Suprapubic skin (tissue), 4 donors: ENCODE measurements around the gene KIF12.

Source experiments
- EP300 ChIP-seq: sonication (generic); formaldehyde crosslinking; IDR thresholded peaks from one replicate; pipeline ENCODE4 v1.6.1; 2017; ENCODE audit warnings: antibody characterized with exemption
- POLR2A ChIP-seq, 2 donors: fragments of 450-650 bp; IDR thresholded peaks; one replicate each; pipeline ENCODE4 v1.6.1; 2017; ENCODE audit warnings: antibody characterized with exemption in 2 of 2, mild to moderate bottlenecking in 2 of 2, moderate library complexity in 2 of 2
- POLR2AphosphoS5 ChIP-seq, 3 donors: sonication (generic); formaldehyde crosslinking; IDR thresholded peaks; one replicate each; pipeline ENCODE4 v1.6.1; 2017; ENCODE audit warnings: antibody characterized with exemption in 3 of 3
- TF ChIP-seq, protein P1 (sequence below), 2 donors: fragments of 200-600 bp in 1 of 2; fragments of 450-650 bp in 1 of 2; sonication (generic) in 1 of 2; IDR thresholded peaks; one replicate each; pipeline ENCODE4 v1.5.1; 2016 to 2019; ENCODE audit warnings: antibody characterized with exemption in 2 of 2, mild to moderate bottlenecking in 1 of 2, moderate library complexity in 1 of 2

DNA sequence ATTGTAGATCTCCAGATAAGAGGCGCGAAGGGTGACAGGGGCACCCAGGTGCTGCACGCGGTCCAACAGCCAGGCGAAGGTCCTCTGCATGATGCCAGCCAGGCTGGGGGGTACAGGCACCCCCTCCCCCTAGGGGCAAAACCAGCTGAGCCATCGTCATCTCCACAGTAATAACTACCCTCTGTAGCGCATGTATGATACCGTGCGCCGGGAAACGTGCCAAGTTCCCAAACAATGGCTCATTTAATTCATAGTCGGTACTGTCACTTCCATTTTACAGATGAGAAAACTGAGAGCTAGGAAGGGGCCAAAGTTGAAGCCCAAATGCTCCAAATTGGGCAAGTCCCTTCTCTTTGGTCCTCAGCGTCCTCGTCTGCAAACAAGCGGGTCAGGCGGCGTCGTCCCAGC lies 1.5 kb downstream of the KIF12 start:
- TF ChIP-seq, protein P1, sequence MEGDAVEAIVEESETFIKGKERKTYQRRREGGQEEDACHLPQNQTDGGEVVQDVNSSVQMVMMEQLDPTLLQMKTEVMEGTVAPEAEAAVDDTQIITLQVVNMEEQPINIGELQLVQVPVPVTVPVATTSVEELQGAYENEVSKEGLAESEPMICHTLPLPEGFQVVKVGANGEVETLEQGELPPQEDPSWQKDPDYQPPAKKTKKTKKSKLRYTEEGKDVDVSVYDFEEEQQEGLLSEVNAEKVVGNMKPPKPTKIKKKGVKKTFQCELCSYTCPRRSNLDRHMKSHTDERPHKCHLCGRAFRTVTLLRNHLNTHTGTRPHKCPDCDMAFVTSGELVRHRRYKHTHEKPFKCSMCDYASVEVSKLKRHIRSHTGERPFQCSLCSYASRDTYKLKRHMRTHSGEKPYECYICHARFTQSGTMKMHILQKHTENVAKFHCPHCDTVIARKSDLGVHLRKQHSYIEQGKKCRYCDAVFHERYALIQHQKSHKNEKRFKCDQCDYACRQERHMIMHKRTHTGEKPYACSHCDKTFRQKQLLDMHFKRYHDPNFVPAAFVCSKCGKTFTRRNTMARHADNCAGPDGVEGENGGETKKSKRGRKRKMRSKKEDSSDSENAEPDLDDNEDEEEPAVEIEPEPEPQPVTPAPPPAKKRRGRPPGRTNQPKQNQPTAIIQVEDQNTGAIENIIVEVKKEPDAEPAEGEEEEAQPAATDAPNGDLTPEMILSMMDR (IDR thresholded peaks at IDR 0.05): no peak
- TF ChIP-seq POLR2A (IDR thresholded peaks at IDR 0.05): no peak
- TF ChIP-seq EP300: no peak
- no peak for TF ChIP-seq POLR2AphosphoS5 (IDR thresholded peaks at IDR 0.05)
